Measurements from ENCODE around the gene VPS13A.
"Not testable (repeated sequence)": the region's sequence is repeated elsewhere in the genome, so short reads cannot be mapped to it uniquely, and the experiment has no call there.

The VPS13A gene

DNA sequence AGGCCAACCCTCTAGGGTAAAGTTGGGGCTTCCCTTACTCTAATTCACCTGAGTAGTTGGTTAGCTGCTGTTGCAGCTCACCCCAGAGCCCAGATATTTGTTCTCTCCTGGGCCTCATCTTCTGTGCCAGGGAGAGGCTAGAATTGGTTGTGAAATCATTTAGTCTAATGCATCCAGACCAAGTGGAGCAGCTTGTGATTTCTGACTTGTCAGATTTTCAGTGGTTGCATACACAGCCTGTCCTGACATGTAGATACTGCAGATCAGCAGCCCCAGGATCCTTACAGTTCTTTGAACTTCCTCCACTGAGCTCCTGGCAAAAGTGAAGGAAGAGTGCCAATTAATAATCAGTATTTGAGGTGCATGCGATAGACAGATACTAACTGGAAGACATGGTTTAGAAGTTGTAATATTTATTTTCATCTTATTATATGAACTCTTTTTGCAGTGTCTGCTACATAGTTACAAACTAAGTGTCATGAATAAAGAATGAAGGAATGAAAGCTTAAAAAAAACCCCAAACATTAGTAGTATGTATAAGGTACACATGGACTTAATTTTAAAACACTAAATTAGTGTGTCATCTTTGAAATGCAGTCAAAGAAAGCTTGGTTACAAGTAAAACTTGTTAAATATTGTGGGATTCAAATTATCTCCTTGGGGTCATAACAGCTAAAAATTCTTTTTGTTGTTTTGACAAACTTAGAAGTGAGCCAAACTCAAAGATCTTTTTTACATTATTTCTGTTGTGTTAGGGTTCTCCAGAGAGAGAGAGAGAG, 128.5 kb downstream of the VPS13A start:
- no peak for DNase-seq (ENCODE audit: low spot score)

DNA sequence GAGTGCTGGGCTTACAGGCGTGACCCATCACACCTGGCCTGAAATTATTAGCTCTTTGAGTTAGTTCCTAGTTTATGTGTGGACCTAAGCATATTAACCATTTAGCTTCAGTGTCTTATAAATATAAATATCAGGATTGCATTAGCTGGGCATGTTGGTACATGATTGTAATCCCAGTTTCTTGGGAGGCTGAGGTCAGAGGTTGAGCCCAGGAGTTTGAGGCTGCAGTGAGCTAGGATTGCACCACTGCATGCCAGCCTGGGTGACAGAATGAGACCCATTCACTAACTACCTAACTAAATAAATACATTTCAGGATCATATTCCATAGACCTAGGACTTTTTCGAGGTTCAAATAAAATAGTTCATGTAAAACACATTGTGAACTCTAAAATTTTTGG, 129.8 kb downstream of the VPS13A start:
- no peak for DNase-seq (ENCODE audit: low spot score)

DNA sequence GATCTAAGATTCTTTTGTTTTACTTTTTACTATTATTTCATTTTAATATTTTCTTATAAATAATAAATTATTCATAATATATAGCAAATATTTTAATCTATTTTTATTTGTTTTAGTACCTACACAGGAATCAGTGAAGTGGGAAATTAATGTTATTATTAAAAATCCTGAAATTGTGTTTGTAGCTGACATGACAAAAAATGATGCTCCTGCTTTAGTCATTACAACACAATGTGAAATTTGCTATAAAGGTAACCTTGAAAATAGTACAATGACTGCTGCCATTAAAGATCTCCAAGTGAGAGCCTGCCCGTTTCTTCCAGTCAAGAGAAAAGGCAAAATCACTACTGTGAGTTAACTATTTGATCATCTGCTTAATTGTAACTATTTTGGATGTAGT, 138.7 kb downstream of the VPS13A start:
- no peak for DNase-seq (ENCODE audit: low spot score)

DNA sequence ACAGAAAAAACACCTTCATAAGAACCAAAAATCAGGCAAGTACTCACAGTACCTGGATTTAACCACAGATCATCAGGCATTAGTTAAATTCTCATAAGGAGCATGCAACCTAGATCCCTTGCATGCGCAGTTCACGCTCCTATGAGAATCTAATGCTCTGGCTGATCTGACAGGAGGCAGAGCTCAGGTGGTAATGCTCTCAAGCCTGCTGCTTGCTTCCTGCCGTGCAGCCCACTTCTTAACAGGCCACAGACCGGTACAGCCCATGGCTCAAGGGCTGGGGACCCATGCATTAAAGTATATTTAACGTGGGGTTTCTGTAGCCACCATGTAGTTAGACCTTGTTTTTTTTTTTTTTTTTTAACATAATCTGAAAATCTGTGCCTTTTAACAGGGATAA, 147.7 kb downstream of the VPS13A start:
- no peak for DNase-seq (ENCODE audit: low spot score)

DNA sequence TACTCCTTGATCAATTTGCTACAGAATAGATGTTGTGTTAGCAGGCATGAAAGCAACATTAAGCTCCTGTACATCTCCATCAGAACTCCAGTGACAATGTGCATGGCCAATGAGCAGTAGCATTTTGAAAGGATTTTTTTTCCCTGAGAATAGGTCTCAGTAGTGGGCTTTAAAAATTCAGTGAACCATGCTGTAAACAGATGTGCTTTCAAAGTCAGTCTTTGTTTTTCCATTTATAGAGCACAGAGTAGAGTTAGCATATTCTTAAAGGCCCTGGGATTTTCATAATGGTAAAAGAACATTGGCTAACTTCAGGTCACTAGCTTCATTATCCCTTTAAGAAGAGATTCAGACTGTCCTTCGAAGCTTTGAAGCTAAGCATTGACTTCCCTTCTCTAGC, 150.8 kb downstream of the VPS13A start:
- no peak for DNase-seq (ENCODE audit: low spot score)

DNA sequence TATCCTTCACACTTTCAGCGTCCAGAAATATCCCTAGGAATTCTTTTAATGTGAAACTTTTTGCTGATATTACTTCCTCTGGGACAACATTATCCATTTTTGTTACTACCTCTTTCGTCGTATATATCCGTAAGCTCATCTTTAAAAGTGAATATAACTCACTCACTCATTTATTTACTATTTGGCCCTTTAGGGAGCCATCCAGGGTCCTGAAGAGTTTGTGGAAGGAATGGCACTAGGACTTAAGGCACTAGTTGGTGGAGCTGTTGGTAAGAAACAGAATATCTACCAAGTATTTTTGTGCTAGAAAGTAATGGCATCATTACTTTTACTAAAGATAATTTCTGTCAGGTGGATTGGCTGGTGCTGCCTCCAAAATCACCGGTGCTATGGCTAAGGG, 192.7 kb downstream of the VPS13A start:
- no peak for DNase-seq (ENCODE audit: low spot score)

GRCh38 chr9:77374266-77374665, 196.9 kb downstream of the VPS13A start:
- no peak for DNase-seq (ENCODE audit: low spot score)

DNA sequence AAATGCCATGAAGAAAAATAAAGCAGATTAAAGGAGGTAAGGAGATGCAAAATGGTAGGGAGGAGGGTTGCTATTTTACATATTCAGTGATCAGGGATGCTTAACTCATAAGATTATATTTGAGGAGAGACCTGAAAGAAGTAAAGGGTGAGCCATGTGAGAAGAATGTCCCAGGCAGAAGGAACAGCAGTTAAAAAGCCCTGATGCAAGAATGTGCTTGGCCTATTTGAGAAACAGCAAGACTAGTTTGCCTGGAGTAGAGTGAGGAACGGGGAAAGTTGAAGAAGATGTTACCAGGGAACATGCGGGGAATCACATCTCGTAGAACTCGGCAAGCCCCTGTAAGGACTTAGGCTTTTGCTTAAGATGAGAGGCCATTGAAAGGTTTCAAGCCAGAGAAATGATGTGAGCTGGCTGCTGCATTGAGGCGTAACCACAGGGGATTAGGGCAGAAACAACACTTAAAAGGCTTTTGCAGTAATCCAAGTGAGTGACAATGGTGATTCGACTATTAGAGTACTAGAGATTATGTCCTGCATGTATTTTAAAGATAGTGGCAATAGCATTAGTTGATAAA, 198.7 kb downstream of the VPS13A start:
- DNase-seq (ENCODE audit: low spot score) = peak; percentile 63

DNA sequence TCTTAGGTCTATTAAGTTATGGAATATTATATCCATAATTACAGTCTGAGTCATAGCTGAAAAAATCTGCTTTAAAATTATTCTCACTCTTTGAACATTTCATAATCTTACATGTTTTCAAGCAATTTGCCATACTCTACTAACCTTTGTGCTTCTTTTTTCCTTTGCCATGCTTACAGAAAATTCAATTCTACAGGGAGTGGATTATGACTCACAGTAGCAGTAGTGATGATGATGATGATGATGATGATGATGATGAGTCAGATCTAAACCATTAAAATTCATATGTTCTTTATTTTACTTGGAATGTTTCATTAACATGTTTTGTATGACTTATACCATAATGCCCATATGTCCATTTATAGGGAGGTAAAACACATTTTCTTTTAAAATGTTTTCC, 207.1 kb downstream of the VPS13A start:
- no peak for DNase-seq (ENCODE audit: low spot score)

- DNase-seq (ENCODE audit: low spot score) = no peak
Measured at GRCh38 chr9:77386187-77386586, 208.9 kb downstream of the VPS13A start.

DNA sequence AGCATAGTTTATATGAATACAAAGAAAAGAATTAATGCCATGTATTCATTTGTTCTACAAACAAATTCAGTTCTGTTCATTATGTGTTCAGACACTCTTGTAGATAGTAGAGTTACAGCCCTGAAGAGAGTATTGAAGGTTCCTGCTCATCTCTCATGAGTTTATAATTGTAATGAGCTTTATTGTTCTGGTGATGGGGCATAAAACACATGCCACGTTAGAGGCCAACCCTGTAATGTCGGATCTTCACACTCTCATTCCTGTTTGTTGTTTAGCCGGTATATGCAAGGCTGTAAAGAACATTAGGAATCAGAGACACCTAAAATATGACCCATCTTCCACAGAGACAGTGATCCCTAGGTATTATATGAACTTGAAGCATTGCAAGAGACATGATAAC, 214.5 kb downstream of the VPS13A start:
- no peak for DNase-seq (ENCODE audit: low spot score)

DNA sequence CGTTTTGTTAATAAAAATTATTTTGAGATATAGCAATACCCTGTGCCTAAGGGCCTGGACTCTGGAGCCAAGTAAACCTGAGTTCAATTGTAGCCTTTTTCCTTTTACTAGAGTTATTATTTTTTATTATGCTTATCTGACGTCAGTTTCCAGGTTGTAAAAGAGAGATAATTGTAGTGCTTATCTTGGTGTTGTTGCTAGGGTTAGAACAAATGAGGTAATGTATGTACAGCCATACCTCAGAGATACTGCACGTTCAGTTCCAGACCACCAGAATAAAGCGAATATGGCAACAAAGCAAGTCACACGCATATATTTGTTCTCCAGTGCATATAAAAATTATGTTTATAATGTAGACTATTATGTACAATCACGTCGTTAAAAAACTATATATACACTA, 215.0 kb downstream of the VPS13A start:
- DNase-seq (ENCODE audit: low spot score) = no peak

GRCh38 chr9:77398581-77398980, 221.2 kb downstream of the VPS13A start:
- DNase-seq (ENCODE audit: low spot score) = not testable (repeated sequence)

GRCh38 chr9:77399964-77400363, 222.6 kb downstream of the VPS13A start:
- no peak for DNase-seq (ENCODE audit: low spot score)

- DNase-seq (ENCODE audit: low spot score) = no peak
Measured at GRCh38 chr9:77402286-77402685, 225.0 kb downstream of the VPS13A start.

- DNase-seq (ENCODE audit: low spot score) = no peak
Measured at GRCh38 chr9:77403239-77403638, 225.9 kb downstream of the VPS13A start.

GRCh38 chr9:77408521-77408920, 231.2 kb downstream of the VPS13A start:
- DNase-seq (ENCODE audit: low spot score) = not testable (repeated sequence)

GRCh38 chr9:77417566-77417965, 240.2 kb downstream of the VPS13A start:
- no peak for DNase-seq (ENCODE audit: low spot score)

DNA sequence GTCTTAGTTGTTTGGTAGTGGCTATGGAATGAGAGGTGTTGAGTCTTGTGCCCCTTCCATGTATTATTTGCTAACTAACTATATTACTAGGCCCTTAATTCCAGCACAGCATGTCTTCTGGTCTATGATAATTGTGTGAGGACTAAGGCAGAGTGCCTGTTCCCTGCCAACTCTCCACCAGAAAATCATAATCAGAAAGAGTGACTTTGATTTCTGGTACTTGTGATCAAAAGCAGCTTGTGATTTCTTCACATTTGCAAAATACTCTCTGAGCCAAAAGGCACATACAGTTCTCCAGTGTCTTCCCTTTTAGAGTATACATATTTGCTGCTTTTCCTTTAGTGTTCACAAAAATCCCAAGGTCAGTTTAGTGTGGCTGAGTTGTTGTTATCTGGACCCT, 240.9 kb downstream of the VPS13A start:
- DNase-seq (ENCODE audit: low spot score) = no peak

GRCh38 chr9:77420641-77421040, 243.3 kb downstream of the VPS13A start:
- DNase-seq (ENCODE audit: low spot score) = no peak

GRCh38 chr9:77421506-77422265, 244.4 kb downstream of the VPS13A start:
- no peak for DNase-seq (ENCODE audit: low spot score)

DNA sequence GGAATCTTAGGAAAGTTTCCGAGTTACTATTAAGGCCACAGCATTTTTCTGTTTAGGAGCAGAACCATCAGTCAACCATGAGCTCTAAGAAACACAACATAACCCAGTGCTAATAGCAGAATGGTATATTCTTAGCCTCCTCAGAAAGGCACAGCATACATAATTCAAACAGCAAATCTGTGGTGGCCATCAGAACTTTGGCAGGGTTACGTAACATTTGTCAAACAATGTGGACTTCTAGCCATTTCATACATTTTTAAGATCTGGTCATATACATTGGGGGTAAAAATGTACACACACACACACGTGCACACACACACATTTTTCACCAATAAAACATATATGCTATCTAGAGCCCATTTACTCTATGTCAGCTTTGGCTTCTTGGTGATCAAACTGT, 245.6 kb downstream of the VPS13A start:
- no peak for DNase-seq (ENCODE audit: low spot score)

GRCh38 chr9:77423841-77424240, 246.5 kb downstream of the VPS13A start:
- no peak for DNase-seq (ENCODE audit: low spot score)
